ENCODE data around the gene DGKB.
"Not testable (repeated sequence)": the region's sequence is repeated elsewhere in the genome, so short reads cannot be mapped to it uniquely, and the experiment has no call there.

DGKB gene

DNA sequence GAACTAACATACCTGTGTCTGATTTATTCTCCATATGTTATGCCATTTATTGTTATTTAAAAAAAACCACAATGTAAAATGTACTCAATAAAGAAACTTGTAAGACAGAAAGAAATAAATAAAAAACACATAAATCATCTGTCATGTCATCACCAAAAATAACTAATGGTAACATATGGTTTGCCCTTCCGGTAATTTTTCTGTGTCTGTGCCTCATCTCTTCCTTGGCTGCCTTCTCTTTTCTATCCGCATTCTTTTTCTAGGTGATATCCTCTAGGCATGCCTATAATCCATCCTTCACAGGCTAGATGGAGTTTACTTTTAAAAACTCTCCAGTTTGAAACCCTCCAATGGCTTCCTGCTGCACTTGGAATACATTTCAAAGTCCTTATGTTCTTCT, 609.1 kb downstream of the DGKB start:
- DNase-seq (ENCODE audit: low read depth in 2 of 2): no peak

DNA sequence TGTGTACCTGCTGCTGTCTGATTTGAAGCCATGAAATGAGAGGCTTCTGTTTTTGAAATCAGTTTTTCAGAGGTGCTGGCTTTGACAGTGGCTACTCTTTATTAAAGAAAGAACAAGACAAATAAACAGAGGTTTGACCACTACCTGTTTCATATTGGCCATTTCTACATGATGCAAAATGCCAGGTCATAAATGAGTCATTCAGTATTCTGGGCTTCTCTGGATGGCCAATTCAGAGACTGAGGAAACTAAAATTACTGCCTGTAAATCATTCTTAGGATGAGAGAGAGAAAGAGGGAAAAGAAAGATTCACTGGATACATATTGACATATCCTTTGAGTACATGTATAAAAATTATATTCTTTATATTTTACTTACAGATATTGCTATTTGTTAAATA, 609.8 kb downstream of the DGKB start:
- DNase-seq (ENCODE audit: low read depth in 2 of 2): no peak

DNA sequence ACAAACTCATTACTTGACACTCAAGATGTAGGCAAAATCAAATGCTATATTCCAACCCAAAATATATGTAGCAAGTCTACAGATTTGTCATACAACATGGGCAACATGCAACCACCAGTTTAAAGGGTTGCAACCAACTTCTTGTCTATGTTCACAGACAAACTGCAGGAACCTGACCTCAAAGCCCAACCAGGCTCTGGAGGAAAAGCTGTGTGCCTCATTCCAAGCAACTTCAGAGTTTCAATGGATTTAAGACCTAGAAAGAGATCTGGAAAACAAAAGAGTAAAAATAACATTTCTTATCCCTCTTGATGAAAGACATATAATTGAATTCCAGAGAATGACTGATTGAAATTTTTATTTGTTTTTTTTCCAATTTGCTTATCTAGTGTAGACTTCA, 612.6 kb downstream of the DGKB start:
- DNase-seq (ENCODE audit: low read depth in 2 of 2): no peak

DNA sequence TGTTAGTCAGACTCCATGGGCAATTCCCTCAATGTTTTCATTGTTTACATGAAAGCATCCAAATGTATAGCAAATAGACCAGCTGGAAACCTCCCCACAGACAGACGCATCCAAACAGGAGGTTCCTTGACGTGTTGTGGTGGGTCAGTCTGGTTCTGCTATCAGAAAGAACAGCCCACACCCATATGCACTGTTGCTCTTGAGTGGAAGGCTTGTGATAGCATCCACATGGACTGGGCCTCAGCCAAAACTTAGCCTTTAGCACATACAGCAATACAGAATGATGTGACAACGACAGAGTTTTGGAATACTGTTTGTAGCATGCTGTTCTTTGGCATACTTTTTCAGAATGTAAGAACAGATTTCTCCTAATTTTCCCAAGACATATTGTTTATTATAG, 613.9 kb downstream of the DGKB start:
- no peak for DNase-seq (ENCODE audit: low read depth in 2 of 2)

DNA sequence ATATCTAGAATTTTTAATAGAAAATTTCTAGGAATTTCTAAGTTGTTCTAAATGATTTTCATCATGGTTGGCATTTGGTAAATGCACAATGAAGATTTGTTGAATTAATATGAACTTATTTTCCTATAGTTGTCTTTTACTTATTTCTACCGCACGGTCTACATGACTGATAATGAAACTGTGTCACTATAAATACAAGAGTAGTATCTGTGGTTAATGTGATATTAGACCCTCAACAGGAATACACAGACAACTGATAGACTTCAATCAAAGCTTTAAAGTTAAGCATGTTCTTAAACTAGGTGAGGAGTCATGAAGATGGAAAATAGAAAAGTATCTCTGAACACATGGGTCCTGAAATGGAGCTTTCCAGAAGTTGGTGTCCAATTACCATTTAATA, 615.2 kb downstream of the DGKB start:
- no peak for DNase-seq (ENCODE audit: low read depth in 2 of 2)

DNA sequence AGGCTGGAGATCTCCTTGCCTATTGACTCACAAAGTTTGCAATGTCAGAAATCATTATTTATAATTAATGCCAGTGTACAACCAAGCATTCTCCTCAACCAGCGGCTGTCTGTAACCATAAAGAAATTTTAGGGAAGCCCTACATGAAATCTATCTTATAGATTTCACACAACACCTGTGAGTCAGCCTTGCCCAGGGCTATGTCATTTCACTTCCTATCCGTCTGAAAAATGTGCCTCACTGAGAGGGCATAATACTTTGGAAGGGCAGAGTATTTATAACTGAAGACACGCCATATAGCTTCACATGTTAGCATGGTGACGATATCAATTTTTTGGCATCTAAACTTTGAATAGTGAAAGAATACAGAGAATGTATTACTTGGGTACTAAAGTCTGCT, 616.5 kb downstream of the DGKB start:
- no peak for DNase-seq (ENCODE audit: low read depth in 2 of 2)

DNA sequence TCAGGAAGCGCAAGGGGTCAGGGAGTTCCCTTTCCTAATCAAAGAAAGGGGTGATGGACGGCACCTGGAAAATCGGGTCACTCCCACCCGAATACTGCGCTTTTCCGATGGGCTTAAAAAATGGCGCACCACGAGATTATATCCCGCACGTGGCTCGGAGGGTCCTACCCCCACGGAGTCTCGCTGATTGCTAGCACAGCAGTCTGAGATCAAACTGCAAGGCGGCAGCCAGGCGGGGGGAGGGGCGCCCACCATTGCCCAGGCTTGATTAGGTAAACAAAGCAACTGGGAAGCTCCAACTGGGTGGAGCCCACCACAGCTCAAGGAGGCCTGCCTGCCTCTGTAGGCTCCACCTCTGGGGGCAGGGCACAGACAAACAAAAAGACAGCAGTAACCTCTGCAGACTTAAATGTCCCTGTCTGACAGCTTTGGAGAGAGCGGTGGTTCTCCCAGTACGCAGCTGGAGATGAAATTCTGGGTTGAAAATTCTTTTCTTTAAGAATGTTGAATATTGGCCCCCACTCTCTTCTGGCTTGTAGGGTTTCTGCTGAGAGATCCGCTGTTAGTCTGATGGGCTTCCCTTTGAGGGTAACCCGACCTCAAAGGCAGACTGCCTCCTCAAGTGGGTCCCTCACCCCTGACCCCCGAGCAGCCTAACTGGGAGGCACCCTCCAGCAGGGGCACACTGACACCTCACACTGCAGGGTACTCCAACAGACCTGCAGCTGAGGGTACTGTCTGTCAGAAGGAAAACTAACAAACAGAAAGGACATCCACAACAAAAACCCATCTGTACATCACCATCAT, 623.3 kb downstream of the DGKB start:
- not testable (repeated sequence) for DNase-seq (ENCODE audit: low read depth in 2 of 2)

DNA sequence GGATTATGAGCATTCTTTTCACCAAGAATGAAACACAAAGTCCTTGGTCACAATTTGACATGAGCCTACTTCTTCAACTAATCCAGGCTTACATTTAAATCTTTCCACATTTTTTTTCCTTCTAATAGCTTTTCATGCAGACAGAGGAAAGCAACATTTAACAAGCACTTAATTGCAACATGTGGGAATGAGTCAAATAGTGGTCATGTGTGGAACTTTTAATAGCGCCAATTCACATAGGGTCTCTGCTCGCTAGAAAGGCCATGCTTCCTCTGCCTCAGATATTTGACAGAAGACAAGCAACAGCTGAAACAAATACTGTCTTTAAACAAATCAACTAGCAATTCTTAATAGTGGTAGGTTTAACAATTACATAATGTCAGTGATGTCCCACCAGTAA, 627.2 kb downstream of the DGKB start:
- no peak for DNase-seq (ENCODE audit: low read depth in 2 of 2)

DNA sequence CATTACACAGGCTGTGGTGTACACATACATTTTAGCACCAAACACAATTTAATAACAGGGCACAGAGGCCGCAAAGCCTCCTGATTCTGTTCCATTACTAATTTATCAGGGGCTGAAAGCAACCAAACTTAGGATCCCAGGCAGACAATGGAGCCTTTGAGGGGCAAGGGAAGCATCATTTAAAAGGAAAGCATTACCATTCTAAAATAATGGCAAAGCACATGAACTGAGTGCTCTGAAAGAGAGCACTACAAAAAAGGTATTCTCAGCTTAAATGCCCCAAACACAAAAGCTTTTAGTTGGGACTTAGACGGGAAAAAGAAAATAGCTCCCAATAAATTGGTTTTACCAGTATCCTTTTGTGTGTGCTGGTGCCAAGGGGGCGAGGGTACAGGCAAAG, 631.1 kb downstream of the DGKB start:
- no peak for DNase-seq (ENCODE audit: low read depth in 2 of 2)

DNA sequence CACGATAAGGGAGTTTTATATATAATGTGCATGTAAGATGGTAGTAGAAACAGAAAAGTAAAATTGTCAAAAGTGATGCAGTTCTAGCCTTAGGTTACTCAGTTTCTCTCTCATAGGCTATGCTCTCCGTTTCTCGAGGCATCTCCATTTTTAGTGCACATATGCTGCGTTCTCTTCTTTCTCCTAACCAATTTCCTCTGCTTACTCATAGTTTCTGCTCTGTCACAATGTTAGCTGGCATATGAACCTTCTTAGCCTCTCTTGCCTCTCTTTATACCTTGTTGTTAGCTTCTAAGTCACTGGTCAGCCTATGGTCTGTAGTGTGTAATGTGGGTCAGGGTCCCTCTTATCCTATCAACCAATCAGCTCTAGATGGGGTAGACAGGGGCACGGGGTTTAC, 632.5 kb downstream of the DGKB start:
- DNase-seq (ENCODE audit: low read depth in 2 of 2): no peak

DNA sequence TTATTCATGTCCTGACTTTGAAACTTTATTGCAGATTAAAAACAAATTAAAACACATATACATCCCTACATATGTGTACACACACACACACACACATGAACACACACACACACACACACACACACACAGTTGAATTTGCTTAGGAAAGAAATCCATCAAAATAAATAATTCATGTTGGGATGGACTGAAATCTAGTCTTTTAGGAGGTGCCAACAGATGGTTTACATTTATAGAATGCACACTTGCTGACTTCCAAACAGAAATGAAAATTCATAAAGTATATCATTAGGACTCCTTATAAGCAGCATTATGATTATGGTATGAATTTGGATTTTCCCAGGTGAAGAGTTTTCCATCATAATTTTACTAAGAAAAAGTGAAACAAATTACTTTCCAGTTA, 642.5 kb downstream of the DGKB start:
- DNase-seq (ENCODE audit: low read depth in 2 of 2): no peak

DNA sequence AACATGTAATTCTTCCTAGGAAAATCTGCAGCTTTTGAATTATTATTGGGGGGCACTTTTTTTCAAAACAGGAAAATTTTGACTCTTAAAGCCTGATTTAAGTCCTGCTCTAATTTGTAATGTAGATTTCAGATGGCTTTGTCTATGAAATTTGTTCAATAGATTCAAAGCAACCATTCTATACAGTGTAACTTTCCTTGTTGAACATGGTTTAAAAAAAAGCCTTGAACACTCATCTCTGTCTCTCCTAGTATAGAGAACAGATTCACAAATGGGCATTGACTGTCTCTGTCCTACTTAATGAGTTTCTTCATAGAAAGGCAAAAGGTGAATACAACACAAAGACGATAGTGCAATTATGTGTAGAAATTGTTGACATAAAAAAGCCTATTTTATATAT, 643.7 kb downstream of the DGKB start:
- no peak for DNase-seq (ENCODE audit: low read depth in 2 of 2)

DNA sequence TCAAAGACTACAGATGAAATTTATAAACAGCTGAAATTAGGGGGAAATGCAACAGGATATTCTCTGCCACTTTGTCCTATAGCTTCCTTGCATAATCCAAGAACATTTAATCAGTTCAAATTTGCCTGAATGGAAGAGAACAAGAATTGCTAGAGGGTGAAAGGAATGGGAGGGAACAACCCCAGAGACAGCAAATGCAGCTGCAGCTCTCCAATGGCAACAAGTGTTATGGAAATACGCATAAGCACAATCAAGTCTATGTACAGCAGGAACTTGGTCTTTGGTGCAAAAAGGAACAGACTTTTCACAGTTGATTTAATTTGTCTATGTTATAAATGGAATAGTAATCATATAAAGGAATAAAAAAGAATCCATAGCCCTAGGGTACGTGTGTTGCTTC, 644.1 kb downstream of the DGKB start:
- no peak for DNase-seq (ENCODE audit: low read depth in 2 of 2)

DNA sequence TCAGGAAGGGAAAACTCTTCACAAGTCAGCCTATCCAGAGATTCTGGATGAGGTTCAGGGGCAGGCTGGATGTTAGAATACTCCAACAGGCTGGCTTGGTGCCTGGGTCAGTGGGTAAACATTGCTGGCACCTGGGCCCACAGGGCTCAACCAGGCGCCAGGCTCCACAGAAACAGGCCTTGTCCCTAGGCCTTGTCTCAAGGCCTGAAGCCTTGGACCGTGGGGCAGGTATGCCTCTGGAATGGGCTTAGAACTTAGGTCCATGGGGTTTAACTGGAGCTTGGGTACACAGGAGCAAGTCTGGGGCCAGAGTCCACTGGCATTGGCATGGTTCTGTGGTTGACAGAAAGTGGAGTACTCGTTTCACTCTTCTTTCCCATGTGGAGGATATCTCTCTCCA, 650.1 kb downstream of the DGKB start:
- no peak for DNase-seq (ENCODE audit: low read depth in 2 of 2)

DNA sequence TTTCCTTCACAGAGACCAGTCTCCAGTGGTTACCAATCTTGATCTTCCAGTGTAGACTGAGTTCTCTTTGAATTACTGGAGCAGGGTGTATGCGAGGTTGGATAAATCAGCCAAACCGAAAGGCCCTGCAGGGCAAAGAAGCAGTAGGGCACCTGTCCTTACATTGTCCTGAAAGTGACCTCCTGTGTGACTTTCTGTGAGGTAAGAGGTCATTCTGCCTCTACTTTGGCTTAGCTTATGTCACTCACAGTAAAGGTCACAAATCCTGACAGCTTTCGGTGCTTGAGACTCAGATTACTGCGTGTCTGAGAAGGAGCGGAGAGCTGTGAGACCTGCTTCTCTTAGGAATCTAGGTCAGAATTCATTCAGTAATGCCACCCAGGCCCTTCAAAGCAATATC, 660.4 kb downstream of the DGKB start:
- DNase-seq (ENCODE audit: low read depth in 2 of 2): no peak

DNA sequence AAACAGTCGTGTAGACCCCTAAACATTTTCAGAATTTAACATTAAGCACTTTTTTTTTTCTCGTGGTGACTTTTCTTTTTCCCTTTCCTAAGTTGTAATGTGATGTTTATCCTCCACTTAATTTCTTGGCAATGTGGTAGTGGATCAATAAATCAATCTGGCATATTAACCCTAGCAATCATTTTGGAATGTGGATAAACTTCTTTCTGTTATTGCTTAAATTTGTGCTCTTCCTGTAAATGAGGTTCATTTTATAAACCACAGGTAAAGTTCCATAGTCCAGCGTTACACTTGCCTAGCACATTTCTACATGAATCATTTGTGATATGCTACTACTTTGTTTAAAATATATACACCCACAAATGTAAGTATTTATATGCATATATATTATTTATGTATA, 665.7 kb downstream of the DGKB start:
- no peak for DNase-seq (ENCODE audit: low read depth in 2 of 2)

DNA sequence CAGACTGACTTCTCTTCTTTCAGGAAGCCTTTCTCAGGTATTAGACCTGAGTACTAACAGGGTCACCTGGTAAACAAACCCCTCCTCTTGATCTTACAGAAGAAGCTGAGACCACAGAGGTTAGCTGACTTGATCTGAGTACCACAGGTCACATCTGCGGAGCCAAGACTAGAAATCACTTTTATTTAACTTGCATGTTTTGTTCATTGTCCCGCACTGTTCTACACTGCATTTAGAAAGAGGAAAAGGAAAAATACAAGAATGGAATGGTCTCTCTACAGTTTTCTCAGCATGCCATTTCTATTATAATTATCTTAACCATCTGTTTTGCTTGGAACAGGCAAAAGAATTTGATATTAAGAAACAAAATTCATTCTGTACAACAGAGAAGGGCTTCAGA, 667.5 kb downstream of the DGKB start:
- DNase-seq (ENCODE audit: low read depth in 2 of 2): no peak

DNA sequence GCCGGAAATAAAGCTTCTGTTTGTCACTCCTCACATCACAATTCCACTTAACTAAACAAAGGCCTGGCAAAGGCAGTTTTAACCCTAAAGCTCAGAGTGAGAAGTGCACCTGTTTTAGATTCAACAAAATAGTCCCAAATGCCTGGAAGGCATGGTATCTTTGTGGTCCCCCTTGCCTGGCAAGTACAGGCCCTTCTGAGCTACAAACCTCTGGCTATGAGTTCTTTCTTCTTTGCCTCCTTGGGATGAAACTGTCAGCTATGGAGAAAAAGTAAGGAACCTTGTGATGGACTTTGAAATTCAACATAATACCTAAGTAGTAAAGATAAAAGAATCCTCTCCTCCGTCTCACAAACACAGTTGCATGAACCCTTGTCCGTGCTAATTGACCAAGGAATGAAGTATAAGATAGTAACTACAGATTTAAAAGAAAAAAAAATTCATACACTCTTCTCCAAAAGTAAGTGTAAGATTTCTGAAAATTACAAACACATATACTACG, 668.6 kb downstream of the DGKB start:
- no peak for DNase-seq (ENCODE audit: low read depth in 2 of 2)

DNA sequence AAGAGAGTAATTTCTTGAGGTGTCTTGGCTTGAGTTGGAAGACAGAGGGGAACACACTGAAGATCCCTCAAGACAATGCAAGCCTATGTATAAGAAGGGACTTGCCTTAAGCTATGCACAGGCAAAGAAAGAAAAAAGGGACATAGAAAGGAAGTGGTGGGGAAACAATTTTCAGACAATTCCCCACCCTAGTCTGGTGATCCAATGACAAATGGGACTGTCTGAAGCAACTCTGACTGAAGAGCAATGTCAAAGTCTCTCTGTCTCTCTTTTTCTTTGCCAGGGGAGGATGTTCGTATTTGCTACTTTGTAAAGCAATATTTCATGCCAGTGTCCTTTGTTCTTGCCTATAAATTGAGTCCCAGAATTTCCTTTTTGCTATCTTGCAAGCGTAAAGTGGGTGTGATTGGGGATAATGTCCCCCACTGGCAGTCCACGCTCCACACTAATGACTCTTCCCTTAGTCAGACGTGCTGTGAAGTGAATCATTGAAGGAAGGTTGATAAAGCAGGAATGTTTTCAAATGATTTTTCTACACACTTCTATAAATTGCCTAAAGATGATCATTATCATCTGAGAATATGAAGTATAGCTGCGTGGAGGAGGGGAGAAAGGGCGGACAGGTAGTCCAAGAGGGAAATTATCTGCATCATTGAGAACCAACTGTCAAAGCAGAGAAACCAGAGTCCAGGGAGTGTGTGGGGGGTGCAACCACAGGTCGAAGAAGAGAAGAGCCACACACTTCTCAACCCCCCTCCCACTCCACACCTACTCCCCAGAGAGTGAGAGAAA, 669.3 kb downstream of the DGKB start:
- DNase-seq (ENCODE audit: low read depth in 2 of 2): no peak

DNA sequence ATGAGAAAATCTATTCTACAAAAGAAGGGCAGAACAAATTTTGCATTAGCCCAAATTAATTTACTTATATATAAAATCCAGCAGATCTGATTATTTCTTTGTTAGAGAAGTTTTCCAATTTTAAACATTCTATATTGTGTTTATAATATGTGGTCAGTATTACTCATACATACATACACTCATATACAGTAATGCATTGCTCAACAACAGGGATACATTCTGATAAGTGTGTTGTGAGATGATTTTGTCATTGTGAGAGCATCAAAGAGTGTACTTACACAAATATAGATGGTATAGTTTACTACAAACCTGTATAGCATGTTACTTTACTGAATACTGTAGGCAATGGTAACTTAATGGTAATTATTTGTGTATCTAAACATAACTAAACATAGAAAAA, 673.5 kb downstream of the DGKB start:
- no peak for DNase-seq (ENCODE audit: low read depth in 2 of 2)

DNA sequence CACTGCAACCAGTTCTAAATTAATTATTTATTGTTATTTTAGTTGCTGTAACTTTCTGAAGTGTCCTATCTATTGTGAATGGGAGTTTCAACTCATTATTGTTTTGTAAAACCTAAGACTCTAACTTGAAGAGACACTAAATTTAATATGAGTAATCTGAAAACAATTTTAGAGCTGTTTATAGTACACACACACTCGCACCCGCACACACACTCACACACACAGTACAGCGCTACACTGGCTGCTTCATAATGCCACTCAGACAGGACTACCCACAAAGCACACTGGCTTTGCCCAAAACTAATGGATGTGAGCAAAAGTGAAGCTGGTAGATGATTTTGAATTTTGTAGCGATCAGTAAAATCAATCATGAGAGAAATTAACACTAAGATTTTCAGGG, 674.2 kb downstream of the DGKB start:
- no peak for DNase-seq (ENCODE audit: low read depth in 2 of 2)

DNA sequence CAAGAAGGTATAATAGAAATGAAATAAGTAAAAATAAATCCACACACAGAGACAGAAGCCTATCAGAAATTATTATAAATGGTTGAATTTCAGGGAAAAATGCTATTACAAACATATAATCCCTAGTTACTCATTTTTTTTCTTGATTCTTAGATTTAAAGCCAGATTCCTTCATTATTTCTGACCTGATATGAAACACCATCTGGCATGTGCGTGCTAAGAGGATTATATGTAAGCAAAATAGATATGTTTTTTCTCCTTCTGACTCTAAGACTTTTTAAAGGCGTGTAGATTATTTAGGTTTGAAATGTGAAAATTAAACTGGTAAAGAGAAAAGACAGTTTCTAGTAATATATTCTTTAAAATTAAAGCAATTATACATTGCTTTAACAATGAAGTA, 676.4 kb downstream of the DGKB start:
- DNase-seq (ENCODE audit: low read depth in 2 of 2): no peak

DNA sequence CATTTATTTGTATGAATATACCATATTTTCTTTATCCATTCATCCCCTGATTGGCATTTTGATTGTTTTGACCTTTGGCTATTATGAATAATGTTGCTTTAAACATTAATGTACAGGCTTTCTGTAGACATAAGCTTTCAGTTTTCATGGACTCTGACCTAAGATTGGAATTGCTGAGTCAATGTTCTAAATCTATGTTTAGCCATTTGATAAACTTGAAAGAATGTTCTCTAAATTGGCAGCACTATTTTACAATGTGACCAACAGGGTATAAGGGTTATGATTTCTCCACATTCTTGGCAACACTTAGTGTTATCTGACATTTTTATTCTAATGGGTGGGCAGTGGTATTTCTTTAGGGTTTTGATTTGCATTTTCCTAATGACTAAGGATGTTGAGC, 683.4 kb downstream of the DGKB start:
- no peak for DNase-seq (ENCODE audit: low read depth in 2 of 2)
